ENCODE results near the gene FFAR3. TPM values are rescaled to one million over a fixed set of nuclear protein-coding genes. Genes with fewer than 3 reads are reported as not detected.
"Not testable (repeated sequence)": the region's sequence is repeated elsewhere in the genome, so short reads cannot be mapped to it uniquely, and the experiment has no call there.

The FFAR3 gene
- total RNA-seq, 2 experiments from 2014 or later, result not detected

DNA sequence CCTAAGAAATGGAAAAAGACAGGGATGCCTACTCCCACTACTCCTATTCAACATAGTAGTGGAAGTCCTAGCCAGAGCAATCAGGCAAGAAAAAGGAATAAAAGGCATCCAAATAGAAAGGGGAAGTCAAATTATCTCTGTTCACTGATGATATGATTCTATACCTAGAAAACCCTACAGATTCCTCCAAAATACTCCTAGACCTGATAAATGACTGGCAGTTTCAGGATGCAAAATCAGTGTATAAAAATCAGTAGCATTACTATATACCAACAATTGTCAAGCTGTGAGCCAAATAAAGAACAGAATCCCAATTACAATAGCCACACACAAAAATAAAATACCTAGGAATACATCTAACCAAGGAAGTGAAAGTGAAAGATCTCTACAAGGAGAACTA, 11.3 kb downstream of the FFAR3 start:
- Histone ChIP-seq H3K36me3 (ENCODE audit: insufficient read depth, low read length) (no peaks in the 10 kb centered on the region), H3K4me3 (ENCODE audit: low read length) (no peak overlapping the region), H3K9me3 (ENCODE audit: control insufficient read depth in 1 of 2, insufficient read depth in 1 of 2, low read length in 2 of 2) (no peaks in the 10 kb centered on the region), H3K27ac (ENCODE audit: low read depth in 1 of 2, low read length in 2 of 2) (no peak overlapping the region), H3K4me1 (ENCODE audit: insufficient read depth, low read length) (no peaks in the 10 kb centered on the region), H3K27me3 (ENCODE audit: control insufficient read depth in 1 of 2, insufficient read depth in 2 of 2, low read length in 2 of 2) (no peaks in the 10 kb centered on the region)
- peaks cover 3% of the 10 kb centered on the region for H3K27me3 Mint-ChIP-seq
- POLR2A ChIA-PET, result no interaction called here
- intact Hi-C loops (cut with DNase I, micrococcal nuclease), result no loop called here
- H3K9me3 Mint-ChIP-seq, result no peaks in the 10 kb centered on the region
- H3K36me3 Mint-ChIP-seq (ENCODE audit: low read depth), result no peaks in the 10 kb centered on the region
- H3K4me1 Mint-ChIP-seq (ENCODE audit: low read depth), result no peaks in the 10 kb centered on the region
- ATAC-seq (ENCODE audit: poor library complexity) (no peak), DNase-seq (no peak)
- TF ChIP-seq, protein P1, sequence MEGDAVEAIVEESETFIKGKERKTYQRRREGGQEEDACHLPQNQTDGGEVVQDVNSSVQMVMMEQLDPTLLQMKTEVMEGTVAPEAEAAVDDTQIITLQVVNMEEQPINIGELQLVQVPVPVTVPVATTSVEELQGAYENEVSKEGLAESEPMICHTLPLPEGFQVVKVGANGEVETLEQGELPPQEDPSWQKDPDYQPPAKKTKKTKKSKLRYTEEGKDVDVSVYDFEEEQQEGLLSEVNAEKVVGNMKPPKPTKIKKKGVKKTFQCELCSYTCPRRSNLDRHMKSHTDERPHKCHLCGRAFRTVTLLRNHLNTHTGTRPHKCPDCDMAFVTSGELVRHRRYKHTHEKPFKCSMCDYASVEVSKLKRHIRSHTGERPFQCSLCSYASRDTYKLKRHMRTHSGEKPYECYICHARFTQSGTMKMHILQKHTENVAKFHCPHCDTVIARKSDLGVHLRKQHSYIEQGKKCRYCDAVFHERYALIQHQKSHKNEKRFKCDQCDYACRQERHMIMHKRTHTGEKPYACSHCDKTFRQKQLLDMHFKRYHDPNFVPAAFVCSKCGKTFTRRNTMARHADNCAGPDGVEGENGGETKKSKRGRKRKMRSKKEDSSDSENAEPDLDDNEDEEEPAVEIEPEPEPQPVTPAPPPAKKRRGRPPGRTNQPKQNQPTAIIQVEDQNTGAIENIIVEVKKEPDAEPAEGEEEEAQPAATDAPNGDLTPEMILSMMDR (IDR thresholded peaks at IDR 0.05), result no peak
- no peak overlapping the region for H3K4me3 Mint-ChIP-seq
- CTCF ChIA-PET, result no interaction called here
- no peak overlapping the region for H3K27ac Mint-ChIP-seq

DNA sequence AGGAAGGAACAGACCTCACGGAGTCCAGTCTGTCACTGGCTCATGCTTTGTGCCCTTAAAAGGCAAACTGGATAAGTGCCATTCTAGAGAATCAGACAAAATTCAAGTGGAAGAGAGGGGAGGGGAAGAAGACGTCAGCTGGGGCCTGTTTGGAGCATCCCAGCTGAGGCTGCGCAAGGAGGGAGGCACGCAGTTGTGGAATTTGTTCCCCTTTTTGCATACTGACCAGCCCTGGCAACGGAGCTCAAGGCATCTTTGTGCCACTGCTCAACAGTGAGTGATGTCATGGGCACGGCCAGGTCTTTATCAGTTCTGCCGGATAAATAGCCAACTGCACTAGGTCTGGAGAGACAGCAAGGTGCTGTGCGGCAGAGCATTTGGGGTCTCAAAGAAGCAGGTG, 12.5 kb downstream of the FFAR3 start, which contains the start of gene GPR42:
TSS of gene GPR42 (plus strand) at position 347 of the 400 bp plus-strand sequence. CDS start 292 bp downstream, outside the sequence.
- no peak for DNase-seq
- ChIA-PET CTCF (no interaction called here), POLR2A (no interaction called here)
- Histone ChIP-seq H3K36me3 (ENCODE audit: insufficient read depth, low read length) (no peaks in the 10 kb centered on the region), H3K27me3 (ENCODE audit: control insufficient read depth in 1 of 2, insufficient read depth in 2 of 2, low read length in 2 of 2) (no peaks in the 10 kb centered on the region), H3K9me3 (ENCODE audit: control insufficient read depth in 1 of 2, insufficient read depth in 1 of 2, low read length in 2 of 2) (no peaks in the 10 kb centered on the region), H3K4me1 (ENCODE audit: insufficient read depth, low read length) (no peaks in the 10 kb centered on the region), H3K27ac (ENCODE audit: low read depth in 1 of 2, low read length in 2 of 2) (no peak within 1 kb of the TSS), H3K4me3 (ENCODE audit: low read length) (no peak within 1 kb of the TSS)
- ATAC-seq (ENCODE audit: poor library complexity), result no peak
- Mint-ChIP-seq H3K36me3 (ENCODE audit: low read depth) (no peaks in the 10 kb centered on the region), H3K4me1 (ENCODE audit: low read depth) (no peaks in the 10 kb centered on the region), H3K27me3 (peaks cover 8% of the 10 kb centered on the region), H3K27ac (no peak within 1 kb of the TSS), H3K9me3 (no peaks in the 10 kb centered on the region), H3K4me3 (no peak within 1 kb of the TSS)
- TF ChIP-seq, protein P1 (IDR thresholded peaks at IDR 0.05), result no peak
- intact Hi-C loops (cut with DNase I, micrococcal nuclease), result no loop called here

DNA sequence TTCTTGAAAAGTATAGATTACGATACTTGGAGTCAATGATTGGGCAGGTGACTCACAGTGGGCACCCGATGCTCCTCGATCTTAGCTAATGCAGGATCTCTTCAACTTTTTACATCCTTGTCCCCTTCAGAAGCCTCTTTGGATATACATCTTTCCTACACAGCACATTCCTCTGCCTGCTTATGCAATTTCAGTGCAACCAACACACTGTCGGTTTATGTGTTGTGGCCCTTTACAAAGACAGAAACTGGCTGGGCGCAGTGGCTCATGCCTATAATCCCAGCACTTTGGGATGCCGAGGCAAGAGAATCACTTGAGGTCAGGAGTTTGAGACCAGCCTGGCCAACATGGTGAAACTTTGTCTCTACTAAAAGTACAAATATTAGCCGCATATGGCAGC, 15.2 kb downstream of the FFAR3 start:
- no peak overlapping the region for H3K27ac Mint-ChIP-seq
- CTCF ChIA-PET, result no interaction called here
- H3K4me3 Mint-ChIP-seq, result no peak overlapping the region
- Histone ChIP-seq H3K27ac (ENCODE audit: low read depth in 1 of 2, low read length in 2 of 2) (no peak overlapping the region), H3K4me1 (ENCODE audit: insufficient read depth, low read length) (no peaks in the 10 kb centered on the region), H3K27me3 (ENCODE audit: control insufficient read depth in 1 of 2, insufficient read depth in 2 of 2, low read length in 2 of 2) (no peaks in the 10 kb centered on the region), H3K4me3 (ENCODE audit: low read length) (no peak overlapping the region), H3K36me3 (ENCODE audit: insufficient read depth, low read length) (no peaks in the 10 kb centered on the region), H3K9me3 (ENCODE audit: control insufficient read depth in 1 of 2, insufficient read depth in 1 of 2, low read length in 2 of 2) (no peaks in the 10 kb centered on the region)
- H3K36me3 Mint-ChIP-seq (ENCODE audit: low read depth), result no peaks in the 10 kb centered on the region
- no peak for ATAC-seq (ENCODE audit: poor library complexity)
- POLR2A ChIA-PET, result no interaction called here
- no peaks in the 10 kb centered on the region for H3K4me1 Mint-ChIP-seq (ENCODE audit: low read depth)
- DNase-seq, result no peak
- intact Hi-C loops (cut with DNase I, micrococcal nuclease), result no loop called here
- H3K27me3 Mint-ChIP-seq, result peaks cover 15% of the 10 kb centered on the region
- peaks cover 2% of the 10 kb centered on the region for H3K9me3 Mint-ChIP-seq
- TF ChIP-seq, protein P1 (IDR thresholded peaks at IDR 0.05), result no peak

DNA sequence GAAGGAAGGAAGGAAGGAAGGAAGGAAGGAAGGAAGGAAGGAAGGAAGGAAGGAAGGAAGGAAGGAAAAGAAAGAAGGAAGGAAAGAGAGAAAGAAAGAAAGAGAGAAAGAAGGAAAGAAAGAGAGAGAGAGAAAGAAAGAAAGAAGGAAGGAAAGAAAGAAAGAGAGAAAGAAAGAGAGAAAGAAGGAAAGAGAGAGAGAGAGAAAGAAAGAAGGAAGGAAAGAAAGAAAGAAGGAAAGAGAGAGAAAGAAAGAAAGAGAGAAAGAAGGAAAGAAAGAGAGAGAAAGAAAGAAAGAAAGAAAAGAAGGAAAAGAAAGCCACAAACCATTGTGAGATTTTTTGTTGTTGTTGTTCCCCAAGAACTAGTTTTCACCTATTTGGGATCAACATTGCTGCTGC, 15.8 kb downstream of the FFAR3 start:
- POLR2A ChIA-PET; H3K9me3 ChIP-seq (ENCODE audit: control insufficient read depth in 1 of 2, insufficient read depth in 1 of 2, low read length in 2 of 2); H3K4me1 Mint-ChIP-seq (ENCODE audit: low read depth); intact Hi-C loops (cut with DNase I, micrococcal nuclease); CTCF ChIA-PET; DNase-seq; H3K9me3 Mint-ChIP-seq; H3K4me3 Mint-ChIP-seq; H3K36me3 Mint-ChIP-seq (ENCODE audit: low read depth); H3K4me3 ChIP-seq (ENCODE audit: low read length); H3K4me1 ChIP-seq (ENCODE audit: insufficient read depth, low read length); H3K27ac ChIP-seq (ENCODE audit: low read depth in 1 of 2, low read length in 2 of 2); H3K27me3 ChIP-seq (ENCODE audit: control insufficient read depth in 1 of 2, insufficient read depth in 2 of 2, low read length in 2 of 2); H3K36me3 ChIP-seq (ENCODE audit: insufficient read depth, low read length); ATAC-seq (ENCODE audit: poor library complexity); H3K27ac Mint-ChIP-seq: not testable (repeated sequence)
- H3K27me3 Mint-ChIP-seq, result peaks cover 15% of the 10 kb centered on the region
